GM12874 (cell line): ENCODE data around the gene TAF15.

Source experiments
- CTCF ChIP-seq: IDR thresholded peaks from 2 replicates; pipeline ENCODE4 v1.5.1; 2011; ENCODE audit warnings: low read depth, mild to moderate bottlenecking, control low read depth, low read length, moderate library complexity; ENCODE audit not compliant: insufficient read depth

TAF15 gene

DNA sequence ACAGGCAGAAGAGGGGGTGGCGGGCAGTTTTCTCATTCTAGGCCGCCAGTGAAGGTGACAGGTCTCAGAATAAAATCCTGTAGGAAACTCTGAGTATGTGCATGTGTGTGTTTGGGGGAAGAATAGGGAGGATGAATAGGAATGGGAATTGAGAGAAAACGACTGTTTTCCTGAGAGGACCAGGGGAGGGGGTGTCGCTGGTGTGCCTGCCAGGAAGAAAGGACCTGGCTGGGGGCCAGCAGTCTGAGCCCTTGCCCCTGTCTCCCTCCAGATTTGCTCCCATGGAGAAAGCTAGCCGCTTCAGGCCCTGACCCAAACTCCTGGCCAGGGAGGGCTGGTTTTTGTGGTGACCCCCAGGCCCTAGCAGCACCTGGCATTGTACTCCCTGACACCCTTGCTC is 34.2 kb upstream of the TAF15 start:
- TF ChIP-seq CTCF: no peak

DNA sequence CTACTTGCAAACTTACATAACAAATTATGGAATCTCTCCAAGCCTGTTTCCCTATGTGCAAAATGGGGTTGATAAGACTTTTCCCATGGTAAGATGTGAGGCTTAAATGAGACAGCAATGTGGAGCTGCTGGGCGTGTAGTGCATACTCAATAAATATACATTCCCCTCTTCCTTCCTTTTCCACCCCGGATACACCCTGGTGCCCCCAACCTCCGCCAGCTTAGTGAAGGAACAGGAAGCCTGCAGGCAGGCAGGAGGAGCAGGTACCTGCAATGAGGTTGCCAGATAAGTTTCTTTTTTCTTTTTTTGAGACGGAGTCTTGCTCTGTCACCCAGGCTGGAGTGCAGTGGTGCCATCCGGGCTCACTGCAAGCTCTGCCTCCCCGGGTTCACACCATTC is 33.7 kb upstream of the TAF15 start:
- no peak for TF ChIP-seq CTCF

GRCh38 chr17:35778641-35779196 is 30.6 kb upstream of the TAF15 start:
- no peak for TF ChIP-seq CTCF

- TF ChIP-seq CTCF: no peak
These were observed 28.3 kb upstream of the TAF15 start for GRCh38 chr17:35780950-35781349.

- no peak for TF ChIP-seq CTCF
These were observed 24.4 kb upstream of the TAF15 start for GRCh38 chr17:35784895-35785294.

DNA sequence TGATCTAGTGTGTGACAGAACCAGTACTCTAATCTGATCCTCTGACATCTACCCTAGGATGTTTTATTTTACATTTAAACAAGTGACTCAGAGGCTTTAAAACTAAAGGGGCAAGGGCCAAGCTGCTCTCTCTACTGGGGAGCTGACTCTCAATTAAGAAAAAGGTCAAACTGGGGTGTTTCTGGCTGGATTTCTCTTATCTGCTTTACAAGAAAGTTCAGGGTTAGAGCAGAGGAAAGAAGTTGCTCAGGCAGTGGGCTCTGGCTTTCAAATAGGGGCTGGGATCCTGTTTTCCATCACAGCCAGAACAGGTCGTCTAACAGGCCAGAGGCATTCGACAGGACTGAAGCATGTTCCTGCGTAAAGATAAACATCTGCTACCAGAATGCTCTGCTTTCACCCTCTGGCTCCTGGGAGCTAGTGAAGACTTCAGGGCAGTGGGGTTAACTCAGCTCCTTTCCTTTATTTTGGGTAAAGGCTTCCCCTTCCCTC is 22.3 kb upstream of the TAF15 start:
- no peak for TF ChIP-seq CTCF

- no peak for TF ChIP-seq CTCF
These were observed 20.6 kb upstream of the TAF15 start for GRCh38 chr17:35788477-35789368.
